Activated CD8-positive, alpha-beta memory T cell treated with anti-CD3 and anti-CD28 coated beads for 36 hours (primary cell): Measurements from ENCODE around the gene ARHGEF25. TPM values are rescaled to one million over a fixed set of nuclear protein-coding genes. Genes with fewer than 3 reads are reported as not detected.
"Not testable (repeated sequence)": the region's sequence is repeated elsewhere in the genome, so short reads cannot be mapped to it uniquely, and the experiment has no call there.

Source experiments
- CTCF ChIA-PET: fragments of 350-600 bp; sonication (Branson Sonifier 250); formaldehyde crosslinking; loops from one replicate; lab custom pipeline; 2021; ENCODE audit warnings: antibody characterized with exemption; lab: Charles Lee
- POLR2A ChIA-PET: fragments of 350-600 bp; sonication (Branson Sonifier 250); formaldehyde crosslinking; loops from one replicate; lab custom pipeline; 2021; ENCODE audit warnings: antibody characterized with exemption; lab: Charles Lee
- total RNA-seq, 2 experiments: library from RNA; stranded (reverse); gene quantifications; one replicate each; pipeline ENCODE4 v1.2.3, GENCODE V29; 2021

The ARHGEF25 gene
- total RNA-seq, 2 experiments from 2014 or later = 1.6 to 2.3 TPM

DNA sequence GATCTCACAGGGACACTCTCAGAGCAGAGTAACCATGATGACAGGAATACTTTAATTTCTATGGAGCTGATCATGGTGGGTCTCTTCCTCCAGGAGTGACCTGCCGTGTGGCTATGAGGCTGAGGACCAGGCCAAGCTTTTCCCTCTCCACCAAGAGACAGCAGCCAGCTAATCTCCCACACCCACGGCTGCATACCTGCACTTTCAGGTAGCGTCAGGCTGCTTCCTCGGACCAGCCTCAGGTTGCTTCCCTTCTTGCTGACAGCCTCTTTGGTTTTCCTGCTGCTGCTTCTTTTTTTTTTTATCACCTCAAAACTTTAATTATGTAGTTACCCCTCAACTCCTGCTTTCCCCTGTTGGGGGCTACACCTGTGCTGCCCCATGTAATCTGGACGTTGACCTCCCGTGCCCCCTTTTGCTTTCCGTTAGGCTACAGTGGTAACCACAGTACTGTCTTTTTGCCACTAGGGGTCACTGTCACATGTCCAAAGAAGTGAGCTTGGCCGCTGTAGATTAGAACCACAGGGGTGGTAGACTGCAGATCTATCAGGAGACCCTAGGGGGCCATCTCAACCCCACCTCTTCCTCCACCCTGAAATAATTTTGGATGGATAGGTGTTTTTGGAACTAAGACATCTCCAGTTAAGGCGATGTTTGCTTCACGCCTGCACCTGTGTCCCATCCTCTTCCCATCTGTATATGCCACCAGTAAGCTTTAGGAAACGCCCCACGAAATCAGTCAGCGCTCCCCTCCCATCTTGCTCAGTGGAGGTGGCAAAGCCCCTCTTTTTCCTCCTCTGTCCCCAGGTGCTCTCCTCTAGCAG lies 28.0 kb upstream of the ARHGEF25 start:
- POLR2A ChIA-PET = no interaction called here

GRCh38 chr12:57584050-57584449 lies 27.2 kb upstream of the ARHGEF25 start:
- POLR2A ChIA-PET = no interaction called here

More for the DNA sequence above, 28.0 kb upstream of the ARHGEF25 start:
- CTCF ChIA-PET = interaction anchor here (0.6 to 7.7 kb wide), 33 partner anchors 8 to 158 kb away, joined by 3 to 67 read pairs (median 5); partner anchors contain the start of genes ARHGEF25, B4GALNT1, DTX3 and OS9

GRCh38 chr12:57584690-57585089 lies 26.5 kb upstream of the ARHGEF25 start:
- ChIA-PET POLR2A (no interaction called here), CTCF (interaction anchor here (0.6 to 7.7 kb wide), 11 partner anchors 8 to 171 kb away, joined by 4 to 67 read pairs (median 12); partner anchors contain the start of genes ARHGEF25, B4GALNT1 and PIP4K2C)

More at GRCh38 chr12:57584050-57584449, 27.2 kb upstream of the ARHGEF25 start:
- CTCF ChIA-PET = interaction anchor here (0.8 to 7.7 kb wide), 26 partner anchors 8 to 157 kb away, joined by 3 to 67 read pairs (median 6); partner anchors contain the start of genes ARHGEF25, B4GALNT1, DTX3 and OS9

GRCh38 chr12:57585156-57585555 lies 26.1 kb upstream of the ARHGEF25 start:
- POLR2A ChIA-PET = no interaction called here
- CTCF ChIA-PET = interaction anchor here (0.7 to 7.7 kb wide), 11 partner anchors 7 to 1136 kb away, joined by 3 to 67 read pairs (median 12); partner anchors contain the start of genes ARHGEF25, B4GALNT1, PIP4K2C and TIMELESS

DNA sequence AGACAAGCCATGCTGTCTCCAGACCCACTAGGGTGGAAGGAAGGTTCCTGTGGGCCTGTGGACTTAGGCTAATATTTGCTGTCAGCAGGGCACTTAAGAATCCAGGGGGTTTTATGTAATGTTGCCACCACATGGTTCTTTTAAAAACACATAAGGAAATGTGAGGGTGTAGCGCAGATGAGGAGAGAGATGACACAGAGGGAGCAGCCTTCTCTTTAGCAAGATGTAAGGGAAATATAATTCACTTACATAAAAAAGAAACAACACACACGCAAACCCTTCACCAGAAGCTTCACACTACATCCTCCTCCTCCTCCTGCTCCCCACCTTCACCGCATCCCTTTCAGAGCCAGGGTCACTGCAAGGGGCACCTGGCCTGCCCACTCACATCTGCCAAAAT lies 25.1 kb upstream of the ARHGEF25 start:
- ChIA-PET CTCF (interaction anchor here (1.5 to 4.1 kb wide), 3 partner anchors 6 to 41 kb away, joined by 5 to 30 read pairs (median 21); partner anchors contain the start of gene PIP4K2C), POLR2A (no interaction called here)

- ChIA-PET CTCF (no interaction called here), POLR2A (no interaction called here)
Observed at GRCh38 chr12:57586832-57587429, 24.3 kb upstream of the ARHGEF25 start.

DNA sequence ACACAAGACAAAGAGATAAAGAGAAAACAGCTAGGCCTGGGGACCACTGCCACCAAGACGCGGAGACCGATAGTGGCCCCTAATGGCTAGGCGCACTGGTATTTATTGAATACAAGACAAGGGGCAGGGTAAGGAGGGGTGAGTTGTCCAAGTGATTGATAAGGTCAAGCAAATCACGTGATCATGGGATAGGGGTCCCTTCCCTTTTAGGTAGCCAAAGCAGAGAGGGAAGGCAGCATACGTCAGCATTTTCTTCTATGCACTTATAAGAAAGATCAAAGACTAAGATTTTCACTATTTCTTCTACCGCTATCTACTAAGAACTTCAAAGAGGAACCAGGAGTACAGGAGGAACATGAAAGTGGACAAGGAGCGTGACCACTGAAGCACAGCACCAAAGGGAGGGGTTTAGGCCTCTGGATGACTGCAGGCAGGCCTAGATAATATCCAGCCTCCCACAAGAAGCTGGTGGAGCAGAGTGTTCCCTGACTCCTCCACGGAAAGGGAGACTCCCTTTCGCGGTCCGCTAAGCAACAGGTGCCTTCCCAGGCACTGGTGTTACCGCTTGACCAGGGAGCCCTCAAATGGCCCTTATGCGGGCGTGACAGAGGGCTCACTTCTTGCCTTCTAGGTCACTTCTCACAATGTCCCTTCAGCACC lies 22.2 kb upstream of the ARHGEF25 start:
- CTCF ChIA-PET = interaction anchor here (0.7 kb wide), 1 partner anchor 75 kb away, joined by 3 read pairs; no protein-coding TSS in a partner anchor
- POLR2A ChIA-PET = not testable (repeated sequence)

- ChIA-PET POLR2A (interaction anchor here (0.5 kb wide), 1 partner anchor 45 kb away, joined by 3 read pairs; no protein-coding TSS in a partner anchor), CTCF (interaction anchor here (1.4 to 3.8 kb wide), 3 partner anchors 6 to 37 kb away, joined by 3 to 30 read pairs (median 12); no protein-coding TSS in a partner anchor)
Observed at GRCh38 chr12:57590479-57590863, 20.8 kb upstream of the ARHGEF25 start.

- ChIA-PET POLR2A (interaction anchor here (0.5 to 1.0 kb wide), 2 partner anchors 44 to 66 kb away, joined by 3 read pairs; no protein-coding TSS in a partner anchor), CTCF (interaction anchor here (0.9 to 3.8 kb wide), 4 partner anchors 7 to 42 kb away, joined by 3 to 30 read pairs (median 8); partner anchors contain the start of gene B4GALNT1)
Observed at GRCh38 chr12:57590864-57591781, 20.1 kb upstream of the ARHGEF25 start, which contains the start of gene PIP4K2C. Gene PIP4K2C, plus strand, starts transcription at chr12:57591192. Its CDS starts 98 bp downstream, at chr12:57591290.

- ChIA-PET POLR2A (interaction anchor here (0.8 to 1.0 kb wide), 2 partner anchors 52 to 67 kb away, joined by 3 to 7 read pairs; no protein-coding TSS in a partner anchor), CTCF (interaction anchor here (0.8 to 3.8 kb wide), 4 partner anchors 8 to 41 kb away, joined by 3 to 30 read pairs (median 8); partner anchors contain the start of gene B4GALNT1)
Observed at GRCh38 chr12:57591782-57592325, 19.4 kb upstream of the ARHGEF25 start.

GRCh38 chr12:57592551-57593165 lies 18.6 kb upstream of the ARHGEF25 start:
- CTCF ChIA-PET = interaction anchor here (0.8 to 3.8 kb wide), 4 partner anchors 8 to 19 kb away, joined by 3 to 30 read pairs (median 4); partner anchors contain the start of gene ARHGEF25
- POLR2A ChIA-PET = interaction anchor here (0.7 to 0.8 kb wide), 2 partner anchors 53 to 134 kb away, joined by 7 read pairs; no protein-coding TSS in a partner anchor

DNA sequence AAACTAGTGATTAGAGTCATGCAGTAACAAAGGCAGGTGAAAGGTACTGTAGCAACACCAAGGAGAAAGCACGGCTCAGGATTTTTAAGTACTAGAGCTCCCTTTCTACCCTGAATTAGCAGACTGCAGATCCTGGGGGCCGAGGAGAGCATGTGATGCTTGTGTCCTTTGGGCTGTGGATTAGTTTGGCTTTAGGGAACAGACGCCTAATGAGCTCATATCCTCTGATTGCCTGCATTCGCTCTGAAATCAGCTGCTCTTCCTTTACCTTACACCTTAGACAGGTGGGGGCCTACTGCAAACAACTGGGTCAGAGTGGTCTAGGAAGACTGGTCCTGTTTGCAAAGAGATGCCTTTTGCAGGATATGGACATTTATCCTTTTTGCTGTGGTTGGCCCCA lies 18.0 kb upstream of the ARHGEF25 start:
- CTCF ChIA-PET = interaction anchor here (0.8 to 3.8 kb wide), 3 partner anchors 9 to 18 kb away, joined by 3 to 30 read pairs (median 3); partner anchors contain the start of gene ARHGEF25
- POLR2A ChIA-PET = no interaction called here

DNA sequence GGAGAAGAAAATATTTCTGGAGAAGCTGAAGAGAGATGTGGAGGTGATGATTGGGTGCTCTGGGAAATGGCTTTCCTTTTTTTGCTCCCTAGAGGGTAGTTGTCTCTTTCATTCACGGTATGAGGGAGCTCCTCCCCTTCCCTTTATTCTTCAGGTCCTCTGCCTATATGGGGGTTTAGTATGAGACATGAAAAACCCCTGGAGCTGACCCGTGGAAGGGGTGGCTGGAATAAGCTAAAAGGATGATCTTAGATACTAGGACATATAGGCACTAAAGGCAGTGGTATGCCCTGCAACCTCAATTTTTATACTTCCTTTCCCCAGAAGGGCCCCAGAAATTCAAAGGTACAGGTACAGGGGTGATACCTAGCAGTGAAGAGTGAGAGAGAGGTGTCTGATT lies 10.8 kb upstream of the ARHGEF25 start:
- POLR2A ChIA-PET = no interaction called here
- CTCF ChIA-PET = interaction anchor here (0.6 to 2.4 kb wide), 5 partner anchors 8 to 22 kb away, joined by 3 to 12 read pairs (median 3); no protein-coding TSS in a partner anchor

DNA sequence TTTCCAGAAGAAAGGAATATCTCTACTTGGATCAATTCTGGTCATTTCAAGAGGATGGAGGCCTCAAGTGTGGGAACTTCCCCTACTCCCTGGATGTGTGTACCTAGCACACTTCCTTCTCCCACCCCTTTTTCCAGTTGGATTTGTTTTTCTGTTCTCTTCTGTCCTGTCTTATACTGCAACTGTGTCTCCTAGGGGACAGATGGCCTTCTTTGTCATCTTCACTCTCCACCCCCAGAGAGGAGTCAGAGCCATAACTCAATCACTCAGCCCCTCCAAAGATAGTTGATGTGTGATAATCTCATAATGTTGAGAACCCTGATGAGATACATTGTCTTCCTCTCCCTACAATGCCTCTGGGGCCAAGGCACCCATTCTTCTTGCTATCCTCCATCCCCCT lies 8.7 kb upstream of the ARHGEF25 start:
- POLR2A ChIA-PET = no interaction called here
- CTCF ChIA-PET = interaction anchor here (0.6 to 1.1 kb wide), 2 partner anchors 11 to 19 kb away, joined by 3 read pairs; no protein-coding TSS in a partner anchor

DNA sequence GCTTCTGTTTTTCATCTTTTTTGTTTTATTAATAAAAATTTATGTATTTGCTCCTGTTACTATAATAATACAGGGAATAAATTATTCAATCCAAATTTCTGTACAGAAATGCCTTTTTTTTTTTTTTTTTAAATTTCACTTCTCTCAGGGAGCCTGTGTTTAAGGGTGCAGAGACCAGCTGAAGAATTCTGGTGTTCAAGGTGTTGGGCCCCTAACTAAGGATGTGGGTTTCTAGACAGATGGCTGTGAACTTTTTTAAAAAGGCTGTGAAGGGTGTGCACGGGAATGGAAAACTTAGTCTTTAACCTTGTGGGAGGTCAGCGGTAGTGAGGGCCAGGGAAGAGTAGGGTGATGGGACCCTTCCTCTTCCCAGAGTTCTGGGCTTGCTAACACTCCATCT lies 7.9 kb upstream of the ARHGEF25 start:
- CTCF ChIA-PET = interaction anchor here (0.6 to 1.1 kb wide), 4 partner anchors 10 to 20 kb away, joined by 3 read pairs; no protein-coding TSS in a partner anchor
- POLR2A ChIA-PET = no interaction called here

DNA sequence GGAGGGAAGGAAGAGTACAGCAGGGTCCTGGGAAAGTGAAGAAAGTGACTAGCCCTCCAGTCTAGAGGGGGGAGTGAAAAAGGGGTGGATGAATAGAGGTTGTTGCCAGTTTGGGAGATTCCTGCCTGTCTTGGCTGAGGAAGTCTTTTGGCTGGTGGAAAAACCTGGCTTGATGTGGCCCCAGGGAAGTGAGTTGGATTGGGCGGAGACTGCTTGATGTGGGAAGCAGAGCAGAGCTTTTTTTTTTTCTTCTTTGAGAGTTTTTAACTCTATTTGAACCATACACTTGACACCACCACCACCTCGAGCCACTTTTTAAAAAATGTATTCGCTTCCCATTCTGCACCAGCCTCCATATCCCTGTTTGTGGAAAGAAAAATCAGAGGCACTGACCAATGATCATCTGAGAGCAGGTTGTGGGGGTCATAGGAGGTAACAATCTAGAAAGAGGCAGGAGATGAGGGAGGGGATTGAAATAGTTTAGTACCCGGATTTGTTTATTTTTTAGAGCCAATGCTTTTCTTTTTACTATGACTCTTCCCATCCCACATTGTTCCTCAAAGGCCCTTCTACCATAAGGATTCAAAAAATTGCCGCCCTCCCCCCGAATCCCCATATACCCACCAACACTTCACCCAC lies 7.3 kb upstream of the ARHGEF25 start:
- ChIA-PET POLR2A (no interaction called here), CTCF (interaction anchor here (0.6 to 1.1 kb wide), 4 partner anchors 11 to 158 kb away, joined by 3 to 4 read pairs (median 3); no protein-coding TSS in a partner anchor)
